Measurements from ENCODE around the gene TMED6. TPM values are rescaled to one million over a fixed set of nuclear protein-coding genes. Genes with fewer than 3 reads are reported as not detected.

The TMED6 gene
- total and polyA plus RNA-seq, 2 of the 8 experiments (the other 6 are each of a cell fraction or from before 2014, with no cell fraction given): not detected

DNA sequence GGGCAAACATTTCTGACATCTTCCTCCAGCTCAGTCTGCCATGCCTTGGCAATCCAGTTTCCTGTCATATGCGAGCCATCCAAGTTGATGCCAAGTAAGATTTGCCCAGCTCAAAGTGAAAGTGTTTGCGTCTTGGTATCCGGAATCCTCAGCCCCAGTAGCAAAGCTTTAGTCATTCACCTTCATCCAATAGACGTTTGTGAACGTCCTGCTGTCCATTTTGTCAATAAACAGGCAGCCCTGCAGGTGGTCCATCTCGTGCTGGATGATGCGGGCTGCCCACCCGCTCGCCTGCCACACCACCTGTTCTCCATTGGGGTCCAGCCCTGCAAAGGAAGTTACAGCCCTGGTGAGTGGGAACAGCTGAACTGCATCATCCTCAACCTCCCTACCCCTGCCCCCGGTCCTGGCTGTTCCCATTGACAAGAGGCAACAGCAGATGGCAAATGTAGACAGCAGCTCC, 22.7 kb downstream of the TMED6 start (continued):
- no peak for TF ChIP-seq POLR2A (IDR thresholded peaks at IDR 0.05; ENCODE audit: control extremely low read depth in 1 of 2, low read depth in 2 of 2, low read length in 2 of 2)
- no peak for TF ChIP-seq NANOG (IDR thresholded peaks at IDR 0.05; ENCODE audit: insufficient read depth, low read depth, low read length, poor library complexity, severe bottlenecking)
